Thoracic aorta (tissue), 2 donors: ENCODE measurements around the gene EPSTI1. TPM values are rescaled to one million over a fixed set of nuclear protein-coding genes. Genes with fewer than 3 reads are reported as not detected.

Experiments
- ATAC-seq: fragments of 150-250 bp; one replicate; pipeline ENCODE4 v1.8.0; 2017; ENCODE audit warnings: low read depth; ENCODE audit not compliant: insufficient number of reproducible peaks, low FRiP score
- DNase-seq: peaks from one replicate; pipeline ENCODE4 v3.0.0-alpha.2; 2020; ENCODE audit warnings: low spot score
- H3K27ac ChIP-seq, 2 donors: fragments of 200-600 bp; sonication (generic); 1 replicate in 1 of 2; 2 replicates in 1 of 2; pipeline ENCODE4 v1.5.1; 2016; ENCODE audit warnings: mild to moderate bottlenecking in 2 of 2, moderate library complexity in 2 of 2
- H3K27me3 ChIP-seq: fragments of 200-600 bp; sonication (generic); replicated peaks from 2 replicates; pipeline ENCODE4 v1.6.0; 2016; ENCODE audit warnings: mild to moderate bottlenecking; ENCODE audit not compliant: insufficient read depth
- H3K36me3 ChIP-seq: fragments of 200-600 bp; sonication (generic); one replicate; pipeline ENCODE4 v1.5.1; 2016
- H3K4me1 ChIP-seq, 2 donors: fragments of 200-600 bp; sonication (generic); 1 replicate in 1 of 2; 2 replicates in 1 of 2; pipeline versions ENCODE4 v1.5.1 to v1.6.0; 2016; ENCODE audit warnings: low read depth in 2 of 2, mild to moderate bottlenecking in 1 of 2; ENCODE audit not compliant: control insufficient read depth in 1 of 2
- H3K4me3 ChIP-seq: fragments of 200-600 bp; sonication (generic); 2 replicates; pipeline ENCODE4 v1.5.1; 2016; ENCODE audit warnings: mild to moderate bottlenecking
- H3K9me3 ChIP-seq: fragments of 200-600 bp; sonication (generic); 2 replicates; pipeline ENCODE4 v1.5.1; 2016
- total RNA-seq, 2 donors: library from RNA; depleted of rRNA; stranded (reverse); fragments of >200 nt; gene quantifications; one replicate each; pipeline versions ENCODE4 v1.1.0 to v1.2.3, GENCODE V29; 2016
- TF ChIP-seq, protein P1 (sequence below): fragments of 200-600 bp; sonication (generic); IDR thresholded peaks from one replicate; pipeline ENCODE4 v1.5.1; 2019; ENCODE audit warnings: antibody characterized with exemption

The EPSTI1 gene
- total RNA-seq, 2 donors from 2014 or later, result 4.0 to 7.9 TPM

DNA sequence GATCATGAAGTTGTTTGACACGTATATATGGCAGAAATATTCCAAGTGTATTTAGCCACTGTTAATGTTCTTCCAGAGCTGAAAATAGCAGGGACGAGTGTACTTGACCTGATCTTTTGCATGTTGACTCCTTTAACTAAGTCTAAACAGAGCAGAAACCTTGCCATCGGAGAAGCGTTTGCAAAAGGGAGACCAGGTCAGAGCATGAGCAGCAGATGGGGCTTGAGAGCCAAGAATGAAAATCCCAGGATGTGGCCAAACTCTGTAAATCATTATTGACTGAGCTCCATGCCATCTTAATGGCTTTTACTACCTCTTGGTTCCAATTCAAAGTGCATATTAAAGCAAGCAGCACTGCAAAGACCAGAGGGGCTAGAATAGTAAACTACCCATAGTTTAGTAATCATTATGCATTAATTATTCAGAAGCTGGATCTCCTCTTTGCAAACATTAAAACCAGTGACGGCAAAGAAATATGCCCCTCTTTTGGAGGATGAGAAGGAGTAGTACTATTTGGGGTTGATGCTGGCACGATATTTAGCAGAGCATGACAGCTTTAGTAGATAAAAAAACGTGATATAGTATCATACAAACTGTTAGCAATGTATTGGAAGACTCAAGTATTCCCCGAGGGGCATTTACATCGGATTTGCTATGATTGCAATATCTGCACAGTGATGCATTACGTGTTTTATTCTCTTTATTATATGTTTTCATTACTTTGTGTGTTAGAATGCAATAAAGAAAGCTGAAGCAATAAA, 154.9 kb downstream of the EPSTI1 start:
- Histone ChIP-seq H3K27me3 (no peaks in the 10 kb centered on the region), H3K4me3 (no peak overlapping the region), H3K9me3 (no peaks in the 10 kb centered on the region), H3K4me1 (no peaks in the 10 kb centered on the region), H3K36me3 (no peaks in the 10 kb centered on the region), H3K27ac (no peak overlapping the region)
- TF ChIP-seq, protein P1, sequence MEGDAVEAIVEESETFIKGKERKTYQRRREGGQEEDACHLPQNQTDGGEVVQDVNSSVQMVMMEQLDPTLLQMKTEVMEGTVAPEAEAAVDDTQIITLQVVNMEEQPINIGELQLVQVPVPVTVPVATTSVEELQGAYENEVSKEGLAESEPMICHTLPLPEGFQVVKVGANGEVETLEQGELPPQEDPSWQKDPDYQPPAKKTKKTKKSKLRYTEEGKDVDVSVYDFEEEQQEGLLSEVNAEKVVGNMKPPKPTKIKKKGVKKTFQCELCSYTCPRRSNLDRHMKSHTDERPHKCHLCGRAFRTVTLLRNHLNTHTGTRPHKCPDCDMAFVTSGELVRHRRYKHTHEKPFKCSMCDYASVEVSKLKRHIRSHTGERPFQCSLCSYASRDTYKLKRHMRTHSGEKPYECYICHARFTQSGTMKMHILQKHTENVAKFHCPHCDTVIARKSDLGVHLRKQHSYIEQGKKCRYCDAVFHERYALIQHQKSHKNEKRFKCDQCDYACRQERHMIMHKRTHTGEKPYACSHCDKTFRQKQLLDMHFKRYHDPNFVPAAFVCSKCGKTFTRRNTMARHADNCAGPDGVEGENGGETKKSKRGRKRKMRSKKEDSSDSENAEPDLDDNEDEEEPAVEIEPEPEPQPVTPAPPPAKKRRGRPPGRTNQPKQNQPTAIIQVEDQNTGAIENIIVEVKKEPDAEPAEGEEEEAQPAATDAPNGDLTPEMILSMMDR, result no peak
- no peak for DNase-seq
- ATAC-seq, result no peak

Other genes with a start within 250 kb of the EPSTI1 start
- not detected for gene FAM216B, start 210.7 kb downstream of the EPSTI1 start, total RNA-seq
- gene DNAJC15, start 31.3 kb upstream of the EPSTI1 start, total RNA-seq, result 10 to 100 TPM in 1 of 2 donors, 1 to 10 TPM in 1; 7.6 to 10.7 TPM